Ascending aorta (tissue), 2 donors: Measurements from ENCODE around the gene CKLF. TPM values are rescaled to one million over a fixed set of nuclear protein-coding genes. Genes with fewer than 3 reads are reported as not detected.

Experiments
- DNase-seq, 2 donors: peaks; one replicate each; pipeline ENCODE4 v3.0.0-alpha.2; 2019; ENCODE audit warnings: low spot score in 2 of 2
- H3K27ac ChIP-seq, 2 donors: fragments of 200-600 bp; sonication (generic); one replicate each; pipeline ENCODE4 v1.5.1; 2016 to 2017; ENCODE audit warnings: mild to moderate bottlenecking in 1 of 2
- H3K27me3 ChIP-seq: fragments of 200-600 bp; sonication (generic); one replicate; pipeline ENCODE4 v1.5.1; 2017
- H3K36me3 ChIP-seq, 2 donors: fragments of 200-600 bp; sonication (generic); one replicate each; pipeline ENCODE4 v1.5.1; 2016
- H3K4me1 ChIP-seq, 2 donors: fragments of 200-600 bp; sonication (generic); one replicate each; pipeline ENCODE4 v1.5.1; 2016 to 2017; ENCODE audit warnings: mild to moderate bottlenecking in 1 of 2
- H3K4me3 ChIP-seq, 2 donors: fragments of 200-600 bp; sonication (generic); one replicate each; pipeline ENCODE4 v1.5.1; 2016 to 2017; ENCODE audit warnings: mild to moderate bottlenecking in 1 of 2
- H3K9me3 ChIP-seq, 2 donors: fragments of 200-600 bp; sonication (generic); one replicate each; pipeline ENCODE4 v1.5.1; 2016
- intact Hi-C: fragments of 100-400 bp; cut with DNase I; formaldehyde crosslinking; loops from one replicate; pipeline ENCODE4 v1.15.1; 2023
- total RNA-seq: library from RNA; depleted of rRNA; stranded (reverse); fragments of >200 nt; gene quantifications from one replicate; pipeline ENCODE4 v1.1.0, GENCODE V29; 2016
- TF ChIP-seq, protein P1 (sequence below), 3 experiments: fragments of 200-600 bp in 2 of 3; fragments of 450-650 bp in 1 of 3; sonication (generic) in 2 of 3; IDR thresholded peaks; one replicate each; pipeline ENCODE4 v1.5.1; 2016 to 2019; ENCODE audit warnings: antibody characterized with exemption in 3 of 3, mild to moderate bottlenecking in 1 of 3, moderate library complexity in 1 of 3

CKLF gene
- total RNA-seq, 1 donor from 2014 or later = not detected

DNA sequence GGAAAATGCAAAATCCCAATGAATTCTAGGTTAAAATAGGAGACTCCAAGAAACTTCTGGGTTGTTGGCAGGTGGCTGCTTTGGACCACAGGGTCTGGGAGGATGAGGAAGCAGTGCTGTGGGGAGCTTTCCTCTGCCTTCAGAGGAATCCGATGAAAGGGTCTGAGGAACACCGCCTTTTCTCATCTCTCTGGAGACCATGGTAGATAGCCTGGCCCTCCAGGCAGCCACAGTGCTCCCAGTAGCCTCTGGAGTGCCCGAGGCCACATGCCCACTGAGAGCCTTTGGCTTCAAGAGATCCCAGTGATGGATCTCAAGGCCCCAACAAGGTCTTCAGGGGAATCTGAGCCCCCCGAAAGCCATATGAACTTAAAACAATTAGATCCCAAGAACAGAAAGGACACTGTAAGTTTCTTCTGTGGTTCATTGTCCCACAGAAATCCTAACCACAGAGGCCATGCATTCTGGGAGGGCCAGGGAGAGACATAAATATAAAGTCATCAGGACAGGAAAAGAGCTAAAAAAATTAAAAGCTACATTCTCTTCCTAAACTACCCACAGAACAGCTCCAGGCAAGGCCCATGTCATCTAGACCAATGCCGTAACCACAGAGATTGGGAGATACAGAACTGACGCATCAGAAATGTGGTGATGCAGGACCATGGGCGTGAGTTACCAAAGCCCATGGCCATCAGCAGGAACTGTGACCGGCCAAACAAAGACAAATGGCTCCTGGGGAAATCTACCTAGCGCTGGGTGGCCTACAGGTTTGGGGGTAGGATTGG, 26.8 kb upstream of the CKLF start:
- no peaks in the 10 kb centered on the region for H3K27me3 ChIP-seq
- peaks cover 49 to 56% of the 10 kb centered on the region in 2 donors for H3K36me3 ChIP-seq
- H3K4me3 ChIP-seq = no peak overlapping the region
- intact Hi-C loops = no loop called here
- H3K9me3 ChIP-seq = no peaks in the 10 kb centered on the region
- TF ChIP-seq, protein P1, sequence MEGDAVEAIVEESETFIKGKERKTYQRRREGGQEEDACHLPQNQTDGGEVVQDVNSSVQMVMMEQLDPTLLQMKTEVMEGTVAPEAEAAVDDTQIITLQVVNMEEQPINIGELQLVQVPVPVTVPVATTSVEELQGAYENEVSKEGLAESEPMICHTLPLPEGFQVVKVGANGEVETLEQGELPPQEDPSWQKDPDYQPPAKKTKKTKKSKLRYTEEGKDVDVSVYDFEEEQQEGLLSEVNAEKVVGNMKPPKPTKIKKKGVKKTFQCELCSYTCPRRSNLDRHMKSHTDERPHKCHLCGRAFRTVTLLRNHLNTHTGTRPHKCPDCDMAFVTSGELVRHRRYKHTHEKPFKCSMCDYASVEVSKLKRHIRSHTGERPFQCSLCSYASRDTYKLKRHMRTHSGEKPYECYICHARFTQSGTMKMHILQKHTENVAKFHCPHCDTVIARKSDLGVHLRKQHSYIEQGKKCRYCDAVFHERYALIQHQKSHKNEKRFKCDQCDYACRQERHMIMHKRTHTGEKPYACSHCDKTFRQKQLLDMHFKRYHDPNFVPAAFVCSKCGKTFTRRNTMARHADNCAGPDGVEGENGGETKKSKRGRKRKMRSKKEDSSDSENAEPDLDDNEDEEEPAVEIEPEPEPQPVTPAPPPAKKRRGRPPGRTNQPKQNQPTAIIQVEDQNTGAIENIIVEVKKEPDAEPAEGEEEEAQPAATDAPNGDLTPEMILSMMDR (IDR thresholded peaks at IDR 0.05) = no peak
- H3K4me1 ChIP-seq = peaks cover 0 to 12% of the 10 kb centered on the region in 2 donors
- DNase-seq = no peak
- no peak overlapping the region for H3K27ac ChIP-seq

DNA sequence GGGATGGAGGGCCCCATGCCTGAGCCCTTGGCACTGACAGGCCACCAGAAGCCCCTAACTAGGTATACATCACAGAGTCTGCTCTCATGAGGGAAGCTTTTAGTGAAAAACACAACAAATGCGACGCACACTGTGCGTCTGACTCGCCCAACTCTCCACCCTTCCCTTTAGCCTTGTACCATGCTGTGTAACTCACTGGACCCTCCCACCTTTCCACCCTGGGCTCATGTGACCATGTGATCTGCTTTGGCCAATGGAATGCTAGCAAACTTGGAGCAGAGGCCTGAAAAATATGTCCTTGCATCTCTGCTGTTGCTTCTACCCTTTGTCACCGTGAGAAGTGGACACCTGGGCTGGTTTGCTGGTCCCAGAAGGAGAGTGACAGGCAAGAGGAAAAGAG, 24.1 kb upstream of the CKLF start:
- Histone ChIP-seq H3K36me3 (peaks cover 68 to 80% of the 10 kb centered on the region in 2 donors), H3K27ac (no peak overlapping the region), H3K27me3 (no peaks in the 10 kb centered on the region), H3K4me3 (no peak overlapping the region), H3K9me3 (no peaks in the 10 kb centered on the region), H3K4me1 (no peaks in the 10 kb centered on the region)
- intact Hi-C loops = no loop called here
- no peak for DNase-seq
- TF ChIP-seq, protein P1 (IDR thresholded peaks at IDR 0.05) = no peak

DNA sequence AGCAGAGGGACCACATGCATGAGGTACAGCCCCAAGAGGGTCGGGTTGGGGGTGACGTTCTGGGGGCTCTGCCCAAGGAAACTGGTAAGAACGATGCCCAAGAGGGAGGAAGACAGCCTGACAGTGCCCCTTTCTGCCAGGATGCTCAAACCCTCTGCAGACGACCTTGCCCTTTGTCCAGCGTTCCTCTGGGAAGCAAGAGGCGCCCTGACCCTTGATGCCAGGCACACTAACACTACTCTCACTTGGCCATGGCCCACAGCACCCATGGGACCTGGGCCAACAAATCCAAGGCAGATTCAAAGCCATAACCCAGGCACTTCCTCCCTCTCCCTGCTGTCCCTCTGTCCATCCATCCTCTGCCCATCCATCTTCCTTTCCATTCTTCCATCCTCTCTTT, 22.9 kb upstream of the CKLF start:
- Histone ChIP-seq H3K4me1 (no peaks in the 10 kb centered on the region), H3K9me3 (no peaks in the 10 kb centered on the region), H3K4me3 (no peak overlapping the region), H3K27ac (no peak overlapping the region), H3K27me3 (no peaks in the 10 kb centered on the region), H3K36me3 (peaks cover 70 to 86% of the 10 kb centered on the region in 2 donors)
- TF ChIP-seq, protein P1 (IDR thresholded peaks at IDR 0.05) = no peak
- no peak for DNase-seq
- intact Hi-C loops = no loop called here

DNA sequence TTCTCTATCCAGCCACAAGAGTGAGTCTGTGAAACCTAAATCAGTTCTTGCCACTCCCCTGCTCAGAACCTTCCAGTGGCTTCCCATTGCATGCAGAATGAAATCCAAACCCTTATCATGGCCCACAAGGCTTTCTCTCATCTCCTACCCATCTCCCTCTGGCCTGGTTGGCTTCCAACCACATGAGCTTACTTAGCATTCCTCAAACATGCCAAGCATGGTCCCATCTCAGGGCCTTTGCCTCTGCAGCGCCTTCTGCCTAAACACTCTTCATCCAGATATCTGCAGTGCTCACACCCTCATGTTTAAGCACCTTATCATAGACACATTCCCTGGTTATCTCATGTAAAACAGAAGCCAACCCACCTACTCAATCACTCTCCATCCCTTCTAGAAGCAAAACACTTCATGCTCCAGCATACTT, 18.0 kb upstream of the CKLF start:
- Histone ChIP-seq H3K36me3 (peaks cover 63 to 72% of the 10 kb centered on the region in 2 donors), H3K4me1 (no peaks in the 10 kb centered on the region), H3K27ac (no peak overlapping the region), H3K9me3 (no peaks in the 10 kb centered on the region), H3K27me3 (no peaks in the 10 kb centered on the region), H3K4me3 (no peak overlapping the region)
- TF ChIP-seq, protein P1 (IDR thresholded peaks at IDR 0.05) = no peak
- intact Hi-C loops = no loop called here
- DNase-seq = no peak

DNA sequence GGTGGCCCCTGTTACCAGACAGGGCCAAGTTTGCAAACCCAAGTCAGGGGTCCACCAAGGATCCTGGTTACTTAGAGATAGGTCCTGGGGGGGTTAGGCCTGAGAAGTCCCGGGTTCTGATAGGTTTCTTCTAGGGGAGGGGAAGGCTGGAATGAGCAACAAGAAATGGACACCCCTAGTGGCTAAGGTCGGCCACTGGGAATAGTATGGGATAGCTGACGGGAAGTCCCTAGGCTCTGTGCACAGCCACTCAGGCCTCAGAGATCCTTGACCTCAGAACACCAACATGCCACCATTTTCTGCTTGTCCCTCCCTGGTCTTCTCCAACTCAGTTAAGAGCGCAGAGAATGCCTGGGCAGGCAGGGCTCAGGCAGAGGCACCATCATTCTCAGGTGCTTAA, 15.9 kb upstream of the CKLF start:
- Histone ChIP-seq H3K27ac (no peak overlapping the region), H3K9me3 (no peaks in the 10 kb centered on the region), H3K4me1 (no peaks in the 10 kb centered on the region), H3K36me3 (peaks cover 55 to 64% of the 10 kb centered on the region in 2 donors), H3K4me3 (no peak overlapping the region), H3K27me3 (no peaks in the 10 kb centered on the region)
- TF ChIP-seq, protein P1 (IDR thresholded peaks at IDR 0.05) = no peak
- no peak for DNase-seq
- intact Hi-C loops = no loop called here
